Stimulated activated CD4-positive, alpha-beta T cell treated with anti-CD3 and anti-CD28 coated beads, TNF-alpha, amount 100 ng/mL, for 4 hours (primary cell): ENCODE data around the gene SNTG2.

ENCODE experiments used
- DNase-seq, 3 experiments: peaks; one replicate each; pipeline ENCODE4 v3.0.0-alpha.2; 2020; ENCODE audit warnings: low read depth in 3 of 3

The SNTG2 gene

DNA sequence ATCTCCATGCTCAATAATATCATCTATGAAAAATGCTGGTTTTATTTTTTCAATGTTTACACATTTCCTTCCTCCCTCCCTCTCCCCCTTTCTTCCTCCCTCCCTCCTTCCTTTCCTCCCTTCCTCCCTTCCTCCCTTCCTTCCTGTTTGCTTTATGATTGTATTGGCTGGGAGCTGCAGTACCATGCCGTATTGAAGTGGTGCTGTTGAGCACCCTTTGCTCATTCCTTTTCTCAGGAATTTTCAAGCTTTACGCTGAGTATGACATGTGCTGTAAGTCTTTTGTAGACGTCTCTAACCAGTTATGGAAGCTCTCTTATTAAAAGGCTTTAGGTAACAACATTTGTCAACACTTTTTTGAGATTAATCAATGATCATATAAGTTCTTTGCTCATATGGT lies 100.4 kb downstream of the SNTG2 start:
- DNase-seq = no peak

DNA sequence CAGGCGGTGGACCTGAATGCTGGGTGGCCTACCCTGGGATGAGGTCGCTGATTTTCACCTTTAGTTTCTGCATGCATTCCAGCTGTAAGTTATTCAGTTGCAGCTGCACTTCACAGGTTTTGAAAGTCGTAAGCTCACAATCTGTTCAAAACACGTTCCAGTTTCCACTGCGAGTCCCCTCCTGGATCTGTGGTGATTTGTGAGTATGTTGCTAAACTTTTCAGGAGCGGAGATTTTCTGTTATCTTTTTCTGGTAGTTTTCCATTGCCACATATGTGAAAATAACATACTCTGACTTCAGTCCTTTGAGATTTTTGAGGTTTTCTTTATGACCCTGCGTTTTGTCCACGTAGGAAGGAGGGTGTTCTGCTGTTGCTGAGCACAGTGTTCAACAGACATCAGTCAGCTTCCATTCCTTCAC lies 102.1 kb downstream of the SNTG2 start:
- DNase-seq = no peak

DNA sequence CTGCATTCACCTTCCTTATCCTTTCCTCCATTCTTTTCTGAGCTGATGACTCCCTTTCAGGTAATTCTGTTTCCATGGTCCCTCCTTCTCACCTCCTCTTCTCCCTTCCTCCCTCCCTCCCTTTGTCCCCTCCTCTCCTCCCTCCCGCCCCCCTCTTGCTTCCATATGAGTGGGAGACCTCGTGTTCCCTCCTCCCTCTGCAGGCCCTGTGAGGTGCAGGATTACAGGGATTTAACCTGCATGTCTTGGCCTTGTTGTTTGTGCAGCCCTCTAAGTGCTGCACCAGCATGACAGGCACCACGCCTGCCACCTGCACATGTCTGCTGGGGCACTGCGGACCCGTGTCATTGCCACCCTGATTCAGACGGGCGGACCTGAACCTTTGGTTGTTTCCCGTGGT lies 103.1 kb downstream of the SNTG2 start:
- no peak for DNase-seq

DNA sequence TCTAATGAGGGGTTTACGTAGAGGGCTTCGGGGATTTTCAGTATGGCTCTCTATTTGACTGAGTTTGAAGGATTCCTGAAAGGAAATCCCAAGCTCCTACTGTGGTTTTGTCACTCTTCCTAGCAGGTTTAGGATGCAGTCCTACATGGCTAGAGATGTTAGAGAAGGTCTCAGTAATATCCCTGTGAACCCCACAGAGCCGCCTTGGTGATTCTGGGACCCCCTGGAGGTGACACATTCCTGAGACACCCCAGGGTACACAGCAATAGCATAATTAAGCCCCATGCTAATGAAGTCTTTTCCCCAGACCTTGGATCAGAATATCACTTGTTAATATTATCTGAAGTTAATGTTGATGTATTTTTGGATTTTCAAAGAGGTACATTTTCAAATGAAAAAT lies 103.8 kb downstream of the SNTG2 start:
- DNase-seq = no peak

DNA sequence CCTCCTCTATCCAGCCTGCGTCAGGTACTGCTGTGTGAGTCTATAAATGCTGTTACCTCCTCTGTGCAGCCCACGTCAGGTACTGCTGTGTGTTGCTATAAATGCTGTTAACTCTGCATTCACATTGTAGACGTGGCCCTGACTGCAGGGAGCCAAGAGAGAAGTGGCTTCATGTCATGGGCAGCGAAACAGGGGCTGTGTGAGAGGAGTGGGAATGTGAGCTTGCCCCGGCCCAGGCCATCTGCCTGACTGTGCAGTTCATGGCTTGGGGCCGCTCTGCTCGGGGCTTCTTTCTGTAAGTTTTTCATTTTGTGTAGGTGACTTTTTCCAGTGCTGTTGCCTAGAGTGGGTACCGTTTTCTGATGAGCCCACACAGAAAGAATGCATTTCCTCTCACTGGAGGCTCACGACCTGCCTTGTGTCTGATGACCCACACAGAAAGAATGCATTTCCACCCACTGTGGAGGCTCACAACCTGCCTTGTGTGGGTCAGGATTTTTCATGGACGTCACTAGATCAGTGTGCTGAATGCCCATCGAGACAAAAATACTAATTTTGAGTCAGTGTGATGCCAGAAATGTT lies 104.5 kb downstream of the SNTG2 start:
- DNase-seq = no peak

DNA sequence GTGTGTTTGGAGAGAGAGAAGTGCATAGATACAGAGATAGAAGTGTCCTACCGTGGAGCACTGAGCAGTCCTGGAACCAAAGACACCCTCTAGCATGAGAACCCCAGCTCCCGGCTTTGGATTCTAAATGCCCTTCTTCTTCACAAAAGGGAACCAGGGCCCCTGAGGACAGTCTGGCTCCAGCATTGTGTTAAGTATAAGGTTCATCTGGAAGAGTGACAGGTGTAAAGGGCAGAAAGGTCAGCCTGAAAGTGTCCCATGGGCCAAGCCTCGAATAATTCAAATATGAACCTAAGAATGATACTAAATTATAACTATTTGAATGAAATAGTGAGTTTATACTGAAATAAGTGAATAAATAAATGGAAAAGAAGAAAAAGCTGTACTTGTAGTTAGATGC lies 109.7 kb downstream of the SNTG2 start:
- DNase-seq = no peak

DNA sequence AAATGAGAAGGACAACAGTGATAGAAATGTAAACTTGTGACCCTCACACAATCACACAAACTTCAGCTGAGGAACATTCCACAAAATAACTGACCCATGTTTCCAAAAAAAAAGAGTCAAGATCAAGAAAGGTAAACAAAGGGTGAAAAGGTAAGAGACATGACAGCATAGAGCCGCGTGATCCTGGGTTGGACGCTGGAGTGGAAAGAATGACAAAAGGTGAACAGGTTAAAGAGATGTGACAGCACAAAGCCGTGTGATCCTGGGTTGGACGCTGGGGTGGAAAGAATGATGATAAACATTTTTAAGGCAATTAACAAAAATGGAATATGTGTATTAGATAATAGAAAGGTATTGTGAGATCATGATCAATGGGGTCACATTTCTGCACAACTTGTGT lies 110.3 kb downstream of the SNTG2 start:
- DNase-seq = no peak

DNA sequence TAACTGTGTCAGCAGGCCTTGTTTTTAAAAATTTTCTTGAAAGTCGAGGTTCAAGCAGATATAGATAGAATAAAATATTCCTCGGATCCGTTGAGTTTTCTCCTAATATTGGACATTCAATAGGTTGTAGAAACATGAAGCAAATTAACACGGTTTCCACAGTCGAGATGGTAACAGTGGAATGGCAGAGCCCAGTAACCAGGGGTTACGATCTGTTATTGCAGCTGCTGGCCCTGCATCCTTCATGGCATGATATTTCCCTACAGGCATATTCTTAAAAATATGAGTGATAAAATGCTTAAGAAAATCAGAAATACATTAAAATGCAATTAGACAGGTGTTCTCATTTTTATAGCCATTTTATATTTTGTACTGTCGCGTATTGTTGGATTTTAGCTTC lies 117.6 kb downstream of the SNTG2 start:
- no peak for DNase-seq

DNA sequence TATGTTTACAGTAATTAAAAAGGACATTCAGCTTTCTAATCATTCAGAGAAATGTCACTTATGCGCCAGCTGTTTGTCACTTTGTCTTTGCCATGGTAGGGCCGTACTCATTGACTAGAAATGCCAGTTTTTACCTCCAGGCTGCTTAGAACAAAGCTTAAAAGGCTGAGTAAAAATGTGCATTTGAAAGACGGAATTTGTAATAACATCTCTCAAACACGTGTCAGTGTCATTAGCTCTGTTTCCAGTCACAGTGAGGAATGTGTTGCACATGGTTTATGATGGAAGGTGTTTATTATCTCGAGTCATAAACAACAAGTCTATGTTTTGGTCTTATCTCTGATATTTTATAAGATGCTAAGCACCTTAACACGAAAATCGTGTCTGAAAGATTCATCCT lies 118.2 kb downstream of the SNTG2 start:
- DNase-seq = no peak

DNA sequence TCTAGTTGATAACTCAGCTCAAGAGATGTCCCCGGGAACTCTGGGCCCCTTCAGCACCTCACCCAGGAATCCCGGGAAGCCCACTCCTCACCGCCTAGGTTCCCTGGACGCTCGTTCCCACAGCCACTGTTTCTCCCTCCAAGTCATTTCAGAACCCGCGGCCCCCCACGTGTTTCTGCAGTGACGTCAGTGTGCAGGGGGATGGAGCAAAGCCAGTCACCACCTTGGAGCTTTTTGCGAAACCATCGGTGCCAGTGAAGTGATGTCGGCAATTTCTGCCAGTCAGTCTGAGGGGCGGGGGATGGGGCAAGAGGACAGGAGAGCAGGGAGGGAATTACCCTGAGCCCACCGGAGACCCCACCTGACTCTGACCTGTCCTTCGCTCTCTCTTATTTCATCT lies 119.2 kb downstream of the SNTG2 start:
- no peak for DNase-seq

DNA sequence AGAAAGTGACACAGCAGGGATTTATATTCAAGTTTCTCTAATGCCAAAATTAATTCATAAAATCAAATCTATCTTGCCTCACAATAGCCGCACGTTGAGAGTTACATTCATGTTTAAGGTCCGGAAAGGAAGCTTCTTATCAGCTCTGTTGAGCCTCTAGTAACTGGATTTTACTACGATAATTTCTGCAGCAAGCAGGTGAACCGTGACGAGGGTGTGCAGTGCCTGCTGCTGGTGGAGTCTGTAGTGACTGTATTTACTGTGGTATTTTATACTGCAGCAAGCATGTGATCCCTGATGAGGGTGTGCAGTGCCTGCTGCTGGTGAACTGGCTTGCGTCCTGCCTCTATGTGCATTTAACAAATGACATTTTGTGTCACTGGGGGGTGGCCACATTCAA lies 120.0 kb downstream of the SNTG2 start:
- no peak for DNase-seq

DNA sequence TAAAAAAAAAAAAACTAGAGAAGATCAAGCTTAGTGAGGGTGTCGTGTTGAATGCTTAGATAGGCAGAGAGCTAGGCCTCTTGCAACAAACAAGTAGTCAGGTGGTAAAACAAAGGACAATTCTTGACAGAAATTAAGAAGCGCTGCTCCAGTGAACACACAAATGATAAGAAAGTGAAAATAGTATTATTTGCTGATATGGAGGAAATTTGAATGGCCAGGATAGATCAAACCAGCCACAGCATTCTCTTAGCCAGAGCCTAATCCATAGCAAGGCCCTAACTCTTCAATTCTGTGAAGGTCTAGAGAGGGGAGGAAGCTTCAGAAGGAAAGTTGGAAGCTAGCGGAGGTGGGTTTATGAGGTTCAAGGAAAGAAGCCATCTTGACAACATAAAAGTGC lies 121.0 kb downstream of the SNTG2 start:
- DNase-seq = no peak

DNA sequence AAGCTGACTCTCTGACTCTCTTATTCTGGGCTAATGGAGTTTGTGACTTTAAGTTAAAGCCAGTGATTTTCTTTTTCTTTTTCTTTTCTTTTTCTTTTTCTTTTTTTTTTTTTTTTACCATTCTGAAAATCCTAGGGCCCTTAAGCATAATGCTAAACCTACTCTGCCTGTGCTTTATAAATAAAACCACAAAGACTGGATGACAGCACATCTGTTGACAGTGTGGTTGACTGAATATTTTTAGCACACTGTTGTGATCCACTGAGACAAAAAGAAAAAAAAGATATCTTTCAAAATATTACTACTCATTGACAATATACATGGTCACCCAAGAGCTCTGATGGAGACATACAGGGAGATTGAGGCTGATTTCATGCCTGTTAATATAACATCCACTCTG lies 121.6 kb downstream of the SNTG2 start:
- no peak for DNase-seq

DNA sequence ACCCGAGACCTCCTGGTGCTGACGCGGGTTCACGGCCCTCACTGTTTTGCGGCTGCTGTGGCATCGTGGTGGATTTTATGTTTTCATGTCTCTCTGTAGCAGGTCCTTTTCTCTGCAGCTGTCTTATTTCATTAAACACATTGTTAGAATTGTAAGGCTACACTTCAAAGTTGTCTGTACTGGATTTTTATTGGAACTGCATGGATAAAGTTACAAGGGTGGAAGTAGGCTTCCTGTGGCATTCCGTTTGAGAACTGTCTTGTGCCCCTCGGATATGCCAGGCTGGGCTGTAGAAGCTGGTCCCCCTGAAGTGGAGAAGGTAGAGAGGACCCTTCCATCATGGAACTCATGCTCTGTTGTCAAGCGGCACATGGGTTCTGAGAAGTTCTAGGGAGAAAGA lies 127.3 kb downstream of the SNTG2 start:
- no peak for DNase-seq

DNA sequence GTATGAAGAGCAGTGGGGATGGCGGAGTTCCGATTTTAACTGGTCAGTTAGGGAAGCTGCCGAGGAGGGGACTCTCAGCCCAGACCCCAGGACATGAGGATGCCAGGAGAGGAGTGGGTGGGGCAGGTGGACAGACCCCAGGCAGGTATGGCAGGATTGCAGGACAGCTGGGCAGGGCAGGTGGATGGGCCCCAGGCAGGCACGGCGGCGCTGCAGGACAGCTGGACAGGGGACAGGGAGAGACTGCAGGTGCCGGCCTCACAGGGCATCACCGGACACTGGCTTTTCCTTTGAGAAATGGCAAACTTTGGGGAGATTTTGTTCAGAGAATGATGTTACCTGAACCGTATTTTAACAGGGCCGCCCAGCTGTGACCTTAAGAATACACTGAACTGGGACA lies 127.7 kb downstream of the SNTG2 start:
- DNase-seq = no peak

DNA sequence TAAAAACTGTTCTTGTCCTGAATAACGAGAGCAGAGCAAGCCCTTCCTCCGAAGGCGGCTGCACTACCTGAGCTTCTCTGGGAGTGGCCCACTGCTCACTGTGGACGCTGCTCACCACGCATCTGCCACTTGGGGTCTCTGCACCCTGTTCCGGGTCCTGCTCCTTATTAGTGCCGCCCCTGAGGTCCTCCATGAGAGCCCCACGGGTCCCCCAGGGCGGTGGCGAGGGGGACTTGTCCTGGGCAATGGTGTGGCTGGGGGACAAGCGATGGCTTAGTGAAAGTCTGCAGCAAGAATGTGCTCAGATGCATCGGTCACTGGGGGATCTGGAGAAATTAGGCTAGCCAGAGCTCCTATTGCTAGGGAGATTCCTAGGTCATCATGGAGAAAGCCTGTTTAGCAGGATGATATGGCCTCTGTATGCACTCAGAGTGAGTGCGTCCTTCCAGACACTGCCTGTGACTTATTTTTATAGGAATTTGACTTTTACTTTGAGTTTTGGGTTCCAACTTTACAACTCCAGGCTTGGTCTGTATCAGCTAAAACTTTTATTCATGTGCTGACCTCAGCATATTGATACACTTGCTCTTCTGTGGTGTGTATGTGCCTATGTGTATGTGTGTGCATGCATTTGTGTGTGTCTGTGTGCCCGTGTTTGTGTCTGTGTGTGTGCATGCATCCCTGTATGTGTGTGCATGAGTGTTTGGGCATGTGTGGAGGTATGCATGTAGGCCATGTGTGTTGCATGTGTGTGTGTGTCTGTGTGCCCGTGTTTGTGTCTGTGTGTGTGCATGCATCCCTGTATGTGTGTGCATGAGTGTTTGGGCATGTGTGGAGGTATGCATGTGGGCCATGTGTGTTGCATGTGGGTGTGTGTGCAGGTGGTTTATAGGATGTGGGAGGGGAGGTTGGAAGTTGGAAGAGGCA lies 129.5 kb downstream of the SNTG2 start:
- DNase-seq = no peak

DNA sequence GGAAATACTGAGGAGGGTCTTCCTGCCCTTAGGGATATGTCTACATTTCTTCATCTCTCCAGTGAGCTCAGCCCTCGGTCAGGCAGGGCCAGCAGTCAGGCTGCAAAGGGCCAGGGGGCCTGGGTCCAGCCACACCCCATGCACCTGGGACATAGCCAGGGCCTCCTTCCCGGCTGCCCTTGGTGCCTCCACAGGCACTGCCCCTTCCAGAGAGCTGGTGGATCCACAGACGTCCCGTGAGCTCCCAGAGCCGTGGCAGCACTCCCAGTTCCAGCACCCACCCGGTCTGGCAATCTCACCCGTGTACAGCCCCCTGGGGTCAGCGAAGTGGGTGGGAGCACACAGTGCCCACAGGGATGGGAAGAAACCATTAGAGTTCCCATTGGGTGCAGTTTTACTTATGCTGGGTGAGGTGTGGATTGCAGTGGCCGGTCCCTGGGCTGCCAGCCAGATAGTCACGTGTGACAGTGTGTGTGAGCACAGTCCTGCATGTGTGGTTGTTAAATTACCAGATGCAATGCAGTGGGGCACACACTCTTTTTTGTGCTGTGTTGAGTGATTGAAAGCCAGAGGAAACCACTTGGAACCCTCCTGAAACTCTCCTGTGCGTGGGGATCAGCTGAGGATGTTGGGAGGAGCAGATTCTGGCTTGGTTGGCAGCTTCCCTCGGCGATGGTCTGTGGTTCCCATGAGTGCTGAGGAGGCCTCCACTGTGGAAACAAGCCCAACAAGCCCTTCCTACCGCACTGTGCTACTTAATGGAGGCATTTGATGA lies 131.0 kb downstream of the SNTG2 start:
- DNase-seq = no peak

DNA sequence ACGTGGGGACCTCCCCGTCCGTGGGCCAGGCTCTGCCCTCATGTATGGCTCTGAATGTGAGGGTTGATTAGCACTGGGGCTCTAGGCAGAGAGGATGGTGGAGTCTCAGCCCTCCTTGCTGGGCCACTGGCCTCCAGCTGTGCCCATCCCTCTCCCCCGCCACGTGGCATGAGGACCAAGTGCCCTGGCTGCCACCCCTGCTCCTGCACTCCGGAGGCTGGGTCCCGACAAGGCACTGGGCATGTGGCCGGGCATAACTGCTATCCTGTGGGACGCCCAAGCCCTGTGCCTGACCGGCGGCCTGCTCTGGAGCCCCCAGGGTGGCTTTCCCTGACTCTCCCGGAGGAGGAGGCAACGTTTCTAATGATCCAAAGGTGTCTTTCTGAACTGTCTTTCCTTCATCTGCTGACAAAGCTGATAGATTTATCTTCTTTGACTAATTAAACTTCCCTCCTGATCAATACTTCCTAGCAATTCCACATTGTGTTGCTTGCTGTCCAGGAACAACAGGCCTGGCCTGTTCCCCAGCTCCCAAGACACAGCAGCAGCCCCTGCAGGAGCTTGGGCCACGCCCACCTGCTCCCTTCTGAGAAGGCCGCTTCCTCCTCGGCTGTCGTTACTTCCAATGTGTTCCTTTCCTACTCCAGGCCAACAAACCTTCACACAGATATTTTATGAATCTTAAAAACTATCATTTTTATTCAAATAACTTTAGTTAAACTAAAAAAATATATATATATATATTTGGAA lies 132.0 kb downstream of the SNTG2 start:
- no peak for DNase-seq

DNA sequence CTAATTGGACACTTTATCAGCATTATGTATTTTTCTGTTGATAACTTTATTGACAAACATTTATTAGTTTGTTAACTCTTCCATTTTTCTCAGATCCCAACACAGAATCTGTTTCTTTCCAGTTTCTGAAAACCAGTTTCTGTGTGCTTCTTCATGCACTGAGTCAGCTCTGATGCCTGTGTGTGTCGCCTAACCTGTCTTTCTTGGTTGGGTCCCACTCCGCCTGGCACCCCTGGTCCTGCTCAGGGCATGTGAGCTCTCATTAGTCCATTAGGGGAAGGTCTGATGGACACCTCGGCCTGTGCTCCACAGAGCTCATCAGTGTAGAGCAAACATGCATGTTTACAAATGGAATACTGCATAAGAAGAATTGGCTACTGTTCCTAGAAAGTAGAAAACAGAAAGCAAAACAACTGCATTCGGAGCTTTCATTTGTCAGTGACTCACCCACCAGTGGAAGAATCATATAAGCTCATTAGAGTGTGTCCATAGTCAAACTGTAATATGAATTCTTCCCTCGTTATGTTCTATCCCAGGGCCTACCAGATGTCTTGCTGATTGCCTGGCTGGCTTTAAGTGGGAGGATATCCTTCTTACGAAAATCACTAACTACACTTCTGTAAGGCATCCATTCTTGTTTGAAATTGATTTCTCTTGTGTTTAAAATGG lies 137.7 kb downstream of the SNTG2 start:
- no peak for DNase-seq

DNA sequence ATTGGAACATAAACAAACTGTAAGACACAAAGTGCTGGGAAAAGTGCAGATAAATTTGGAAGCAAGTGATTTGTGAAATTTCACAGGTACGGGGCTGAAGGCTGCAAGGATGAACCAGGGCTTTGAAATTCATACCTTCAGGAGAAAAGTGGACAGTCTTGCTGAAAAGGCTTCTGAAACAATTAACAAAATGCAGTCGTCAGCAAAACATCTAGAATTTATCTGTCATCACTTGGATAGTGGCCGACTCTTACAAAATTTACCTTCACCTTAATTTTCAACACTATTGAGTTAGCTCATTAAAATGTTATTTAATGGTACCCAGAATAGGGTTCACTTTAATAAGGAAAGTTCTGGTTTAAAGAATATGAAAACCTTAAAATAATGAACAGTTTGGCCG lies 138.3 kb downstream of the SNTG2 start:
- DNase-seq = no peak

DNA sequence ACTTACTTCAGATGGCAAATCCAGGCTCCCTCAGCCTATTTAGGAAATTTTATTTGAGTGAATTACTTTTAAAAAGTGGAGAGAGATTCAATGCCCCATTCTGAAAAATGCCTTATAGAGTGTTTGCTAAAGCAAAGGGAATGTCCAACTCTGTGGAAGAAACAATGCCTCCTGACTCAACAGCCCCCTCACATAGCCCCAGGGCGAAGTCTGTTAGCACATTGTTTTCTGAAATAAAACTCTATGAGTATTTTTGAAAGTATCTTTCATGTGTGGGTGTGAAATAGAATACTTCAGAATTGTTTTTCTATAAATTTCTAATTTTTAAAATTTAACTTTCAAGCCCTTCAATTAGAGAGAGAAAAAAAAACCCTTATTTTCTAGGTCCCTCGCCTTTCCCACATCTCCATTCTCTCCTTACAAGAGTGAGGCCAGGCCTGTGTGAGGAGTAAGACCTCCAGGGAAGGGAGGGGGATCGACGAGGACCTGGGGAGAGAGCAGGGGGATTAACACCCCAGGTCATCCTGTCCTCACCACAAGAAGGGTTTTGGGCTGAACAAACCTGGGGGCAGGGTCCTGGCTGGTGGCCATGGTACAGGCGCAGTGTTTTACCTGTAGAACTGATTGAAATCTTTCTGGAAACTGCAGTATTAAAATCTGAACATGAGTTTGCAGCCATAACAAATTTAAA lies 141.4 kb downstream of the SNTG2 start:
- no peak for DNase-seq
